Upper lobe of right lung (tissue), 1 donor: ENCODE data around the gene CYB561A3. TPM values are rescaled to one million over a fixed set of nuclear protein-coding genes. Genes with fewer than 3 reads are reported as not detected.
"Not testable (repeated sequence)": the region's sequence is repeated elsewhere in the genome, so short reads cannot be mapped to it uniquely, and the experiment has no call there.

ENCODE experiments used
- ATAC-seq: fragments of 200-7000 bp; cut with Tn5 transposase; one replicate; pipeline ENCODE4 v1.9.1; 2020; ENCODE audit warnings: mild to moderate bottlenecking, moderate library complexity
- DNase-seq: peaks from one replicate; pipeline ENCODE4 v3.0.0-alpha.2; 2020
- H3K27ac ChIP-seq: fragments of 200-600 bp; one replicate; pipeline ENCODE4 v1.8.0; 2022
- H3K27me3 ChIP-seq: fragments of 200-600 bp; one replicate; pipeline ENCODE4 v1.8.0; 2022; ENCODE audit warnings: mild to moderate bottlenecking
- H3K36me3 ChIP-seq: fragments of 200-600 bp; one replicate; pipeline ENCODE4 v1.8.0; 2022
- H3K4me1 ChIP-seq: fragments of 200-600 bp; one replicate; pipeline ENCODE4 v1.8.0; 2022
- H3K4me3 ChIP-seq: fragments of 200-600 bp; one replicate; pipeline ENCODE4 v1.8.0; 2022; ENCODE audit warnings: mild to moderate bottlenecking
- H3K9me3 ChIP-seq: fragments of 200-600 bp; one replicate; pipeline ENCODE4 v1.8.0; 2022
- CTCF ChIP-seq: fragments of 200-600 bp; IDR thresholded peaks from one replicate; pipeline ENCODE4 v1.8.0; 2022; ENCODE audit warnings: antibody characterized with exemption
- intact Hi-C: fragments of 100-400 bp; cut with DNase I; formaldehyde crosslinking; loops from one replicate; pipeline ENCODE4 v1.11.0; 2022
- total RNA-seq: library from RNA; stranded (reverse); fragmentation: NEBNext Ultra II Directional; extraction: Animal tissue kit (Norgen Biotek cat#: 25700); gene quantifications from one replicate; pipeline ENCODE4 v1.2.1, GENCODE V29; 2021
- donor health status: DM: no; HTN: yes; CAD: no; lungs with severe emphysema.

CYB561A3 gene
- total RNA-seq, 1 donor from 2014 or later, result 50.3 TPM

- ATAC-seq (peak; percentile 19), DNase-seq (peak; percentile 36)
- no peak for TF ChIP-seq CTCF
- Histone ChIP-seq H3K4me3 (no peak overlapping the region), H3K9me3 (no peaks in the 10 kb centered on the region), H3K27me3 (no peaks in the 10 kb centered on the region), H3K27ac (no peak overlapping the region), H3K36me3 (no peaks in the 10 kb centered on the region), H3K4me1 (no peaks in the 10 kb centered on the region)
- intact Hi-C loops, result no loop called here
These were observed 22.9 kb upstream of the CYB561A3 start for GRCh38 chr11:61384271-61385242.

- H3K27ac ChIP-seq, H3K9me3 ChIP-seq, H3K4me3 ChIP-seq, DNase-seq, H3K27me3 ChIP-seq, H3K4me1 ChIP-seq, H3K36me3 ChIP-seq, intact Hi-C loops, ATAC-seq: not testable (repeated sequence)
These were observed 22.2 kb upstream of the CYB561A3 start for GRCh38 chr11:61383859-61384258.

GRCh38 chr11:61380884-61381283 is 19.2 kb upstream of the CYB561A3 start:
- DNase-seq (no peak), ATAC-seq (no peak)
- Histone ChIP-seq H3K36me3 (peaks cover 4% of the 10 kb centered on the region), H3K27me3 (no peaks in the 10 kb centered on the region), H3K4me3 (no peak overlapping the region), H3K4me1 (peaks cover 6% of the 10 kb centered on the region), H3K9me3 (no peaks in the 10 kb centered on the region), H3K27ac (no peak overlapping the region)
- no peak for TF ChIP-seq CTCF
- intact Hi-C loops, result loop anchor here (2.0 kb wide), 1 partner anchor 42 kb away; no protein-coding TSS in a partner anchor

GRCh38 chr11:61378713-61379313 is 17.1 kb upstream of the CYB561A3 start:
- Histone ChIP-seq H3K4me1 (peaks cover 6% of the 10 kb centered on the region), H3K4me3 (no peak overlapping the region), H3K36me3 (peaks cover 10% of the 10 kb centered on the region), H3K27ac (peak overlapping the region; percentile 63), H3K27me3 (no peaks in the 10 kb centered on the region), H3K9me3 (no peaks in the 10 kb centered on the region)
- peak; percentile 7 for DNase-seq
- intact Hi-C loops, result no loop called here
- ATAC-seq, result peak; percentile 79
- no peak for TF ChIP-seq CTCF

- H3K4me1 ChIP-seq, result peaks cover 6% of the 10 kb centered on the region
- ATAC-seq (no peak), DNase-seq (no peak)
- H3K9me3 ChIP-seq, result no peaks in the 10 kb centered on the region
- no peak overlapping the region for H3K4me3 ChIP-seq
- peaks cover 10% of the 10 kb centered on the region for H3K36me3 ChIP-seq
- peak overlapping the region; percentile 24 for H3K27ac ChIP-seq
- no peak for TF ChIP-seq CTCF
- H3K27me3 ChIP-seq, result no peaks in the 10 kb centered on the region
- intact Hi-C loops, result no loop called here
These were observed 15.9 kb upstream of the CYB561A3 start for GRCh38 chr11:61377461-61378160.
